HG03469 (cell line): Measurements from ENCODE around the gene CCL27.
A peak's percentile ranks its signal among the peaks of the same experiment; 100 is the strongest.

Experiments
- ATAC-seq: cut with Tn5 transposase; IDR thresholded peaks from one replicate; pipeline ENCODE4 v1.9.1; 2021; ENCODE audit warnings: mild to moderate bottlenecking, moderate library complexity, moderate number of reproducible peaks; ENCODE audit not compliant: unreplicated experiment

The CCL27 gene

DNA sequence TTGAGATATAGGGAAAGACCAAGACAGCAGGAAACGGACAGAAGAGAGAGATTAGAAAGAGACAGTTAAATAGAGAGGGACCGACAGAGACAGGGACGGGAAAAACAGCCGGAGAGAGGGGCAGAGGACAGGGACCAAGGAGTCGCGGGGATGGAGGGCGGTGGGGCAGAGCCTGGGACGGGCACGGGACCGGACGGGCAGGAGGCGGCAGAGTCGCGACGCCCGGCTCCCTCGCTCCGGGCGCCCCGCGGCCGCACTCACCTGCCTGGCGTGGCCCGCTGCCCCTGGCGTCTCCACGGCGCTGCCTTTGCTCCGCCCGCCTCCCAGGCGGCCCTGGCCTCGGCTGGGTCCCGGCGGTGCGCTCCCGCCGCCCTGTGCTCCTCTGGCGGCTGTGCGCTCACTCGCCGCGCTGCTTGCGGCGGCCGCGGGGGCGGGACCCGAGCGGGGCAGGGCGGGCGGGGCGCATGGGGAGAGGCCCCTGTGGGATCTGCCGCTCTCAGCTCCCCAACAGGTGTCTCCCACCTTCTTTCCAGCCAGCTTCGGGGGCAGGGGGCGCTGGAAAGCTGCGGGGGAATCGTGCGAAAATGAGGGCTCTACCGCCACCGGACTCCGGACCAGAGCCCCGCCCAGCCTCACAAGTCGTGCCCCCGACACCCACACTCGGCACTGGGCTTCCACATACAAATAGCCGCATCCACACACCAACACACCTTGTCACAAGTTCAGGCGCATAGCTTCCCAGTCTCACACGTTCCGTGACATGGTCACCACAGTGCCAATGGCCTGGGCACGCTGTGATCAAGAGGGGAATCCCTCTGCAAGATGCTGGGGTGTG lies 33.6 kb downstream of the CCL27 start, which contains the start of gene ARID3C:
Gene ARID3C, minus strand, starts transcription at position 411 of the 835 bp plus-strand sequence. CDS start 1,052 bp downstream, outside the sequence.
- ATAC-seq: no peak

DNA sequence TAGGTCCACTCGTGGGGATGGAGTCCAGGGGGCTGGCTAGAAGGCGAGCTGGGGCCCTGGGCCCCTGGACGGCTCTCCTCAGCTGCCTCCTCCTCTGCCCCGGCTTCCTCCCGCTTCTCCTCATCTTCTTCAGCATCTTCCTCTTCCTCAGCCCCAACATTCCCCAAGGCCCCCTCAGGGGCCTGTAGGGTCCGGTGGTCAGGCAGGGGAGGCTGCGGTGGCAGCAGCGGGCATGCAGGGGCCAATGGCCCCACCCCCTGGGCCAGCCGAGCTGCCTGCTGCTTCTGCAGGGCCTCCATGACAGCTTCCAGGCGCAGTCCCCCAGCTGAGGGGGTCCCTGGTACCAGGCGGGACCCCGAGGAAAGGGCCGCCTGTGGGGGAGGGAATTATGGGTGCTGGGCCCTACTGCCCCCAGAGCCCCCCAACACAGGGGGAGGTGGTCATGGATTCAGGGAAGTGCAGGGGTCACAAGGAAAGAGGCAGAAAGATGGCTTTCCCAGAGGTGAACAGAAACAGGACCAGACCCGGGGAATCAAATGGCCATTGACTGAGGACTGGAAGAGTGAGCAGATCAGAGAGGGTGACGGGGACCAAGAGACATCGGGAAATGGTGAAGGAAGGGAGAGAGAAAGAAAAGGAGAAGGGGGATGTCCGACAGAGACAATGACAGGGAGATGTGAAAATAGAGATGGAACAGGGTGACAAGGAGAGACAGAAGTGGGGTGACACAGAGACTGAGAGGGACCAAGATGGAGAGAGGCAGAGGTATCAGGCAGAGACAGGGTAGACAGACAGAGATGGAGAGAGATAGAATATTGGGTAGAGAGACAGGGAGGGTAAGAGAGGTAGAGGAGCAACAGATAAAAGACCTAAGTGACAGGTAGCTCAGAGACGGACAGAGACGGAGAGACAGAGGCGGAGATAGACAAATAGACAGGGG lies 34.5 kb downstream of the CCL27 start:
- no peak for ATAC-seq

DNA sequence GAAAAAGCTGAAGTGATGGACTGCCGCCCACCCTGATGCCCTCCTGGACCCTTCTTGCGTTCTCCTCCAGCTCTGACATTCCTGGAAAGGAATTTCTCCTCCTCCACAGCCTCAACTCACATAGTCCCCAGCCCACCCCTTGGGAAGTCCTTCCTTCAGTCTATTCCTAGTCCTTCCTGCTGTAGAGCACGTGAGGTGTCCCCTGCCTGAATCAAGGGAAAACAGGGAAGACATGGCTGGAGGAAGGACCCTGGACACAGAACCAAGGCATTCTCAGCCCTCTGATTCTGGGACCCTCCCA lies 37.3 kb downstream of the CCL27 start:
- no peak for ATAC-seq

DNA sequence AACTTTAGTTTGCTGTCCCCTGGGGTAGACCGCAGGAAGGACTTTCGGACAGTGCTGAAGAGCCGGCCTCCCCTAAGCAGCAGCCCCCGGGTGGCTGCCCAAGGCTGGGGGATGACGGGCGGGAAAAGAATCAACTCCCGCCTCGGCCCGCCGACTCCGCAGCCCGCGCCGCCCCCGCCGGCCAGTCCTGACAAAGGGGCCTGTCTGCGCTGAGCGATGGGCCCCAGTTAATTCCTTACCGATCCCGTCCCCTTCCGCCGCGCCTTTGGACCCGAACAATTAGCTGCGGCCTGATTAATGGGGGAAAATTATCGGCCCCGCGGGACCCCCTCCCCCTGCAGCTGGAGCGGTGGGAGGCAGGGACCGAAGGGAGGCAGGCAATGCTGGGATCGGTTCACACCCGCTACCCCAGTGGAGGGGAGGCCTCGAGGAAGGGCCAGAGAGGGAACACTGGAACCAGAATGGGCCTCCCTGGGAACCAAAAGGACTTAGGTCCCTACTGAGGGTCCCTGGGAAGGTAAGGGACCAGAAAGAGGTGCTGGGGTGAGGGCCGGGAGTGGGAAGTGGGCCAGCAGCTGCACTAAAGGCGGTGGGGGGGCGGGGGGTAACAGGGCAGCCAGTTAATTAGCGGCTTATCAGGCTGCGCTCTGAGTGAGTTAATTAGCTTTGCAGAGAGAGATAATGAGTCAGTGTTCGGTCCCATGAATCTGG lies 37.8 kb downstream of the CCL27 start:
- no peak for ATAC-seq

DNA sequence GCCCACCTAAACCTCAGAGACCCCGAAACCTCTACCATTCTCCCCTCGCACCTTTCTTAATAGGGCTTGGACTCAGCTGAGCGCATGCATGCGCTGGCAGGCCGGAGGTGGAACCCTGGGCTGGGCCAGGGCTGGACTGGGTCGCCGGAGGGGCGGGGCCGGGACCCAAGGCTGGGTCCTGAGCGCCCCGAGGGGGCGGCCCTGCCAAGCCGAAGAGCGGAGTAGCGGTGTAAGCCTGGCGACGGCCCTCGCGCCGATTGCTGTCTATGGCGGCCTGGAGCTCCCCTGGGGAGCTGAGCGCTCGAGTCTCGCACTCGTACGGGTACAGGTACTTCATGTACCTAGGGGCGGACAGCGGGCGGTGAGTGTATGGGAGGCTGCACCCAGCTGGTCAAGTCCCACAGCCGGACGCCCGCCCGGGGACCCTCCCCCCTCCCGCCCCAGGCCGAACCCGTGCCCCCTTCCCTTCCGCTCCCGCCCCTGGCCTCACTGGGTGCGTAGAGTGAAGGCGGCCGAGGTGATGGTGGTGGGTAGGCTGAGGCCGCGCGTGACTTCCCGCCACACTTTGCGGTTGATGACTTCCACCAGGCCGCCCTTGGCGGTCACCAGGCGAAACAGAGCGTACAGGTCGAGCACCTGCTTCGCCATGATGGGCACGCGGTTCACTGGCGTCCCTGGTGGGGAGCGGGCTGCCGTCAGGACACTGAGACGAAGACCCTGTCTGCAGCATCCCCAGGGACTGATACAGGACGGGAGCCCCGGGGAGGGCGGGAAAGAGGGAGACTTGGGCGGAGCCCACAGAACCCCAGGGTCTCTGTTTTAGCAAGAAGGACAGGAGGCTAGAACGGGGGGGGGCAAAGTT lies 38.9 kb downstream of the CCL27 start:
- ATAC-seq: no peak

DNA sequence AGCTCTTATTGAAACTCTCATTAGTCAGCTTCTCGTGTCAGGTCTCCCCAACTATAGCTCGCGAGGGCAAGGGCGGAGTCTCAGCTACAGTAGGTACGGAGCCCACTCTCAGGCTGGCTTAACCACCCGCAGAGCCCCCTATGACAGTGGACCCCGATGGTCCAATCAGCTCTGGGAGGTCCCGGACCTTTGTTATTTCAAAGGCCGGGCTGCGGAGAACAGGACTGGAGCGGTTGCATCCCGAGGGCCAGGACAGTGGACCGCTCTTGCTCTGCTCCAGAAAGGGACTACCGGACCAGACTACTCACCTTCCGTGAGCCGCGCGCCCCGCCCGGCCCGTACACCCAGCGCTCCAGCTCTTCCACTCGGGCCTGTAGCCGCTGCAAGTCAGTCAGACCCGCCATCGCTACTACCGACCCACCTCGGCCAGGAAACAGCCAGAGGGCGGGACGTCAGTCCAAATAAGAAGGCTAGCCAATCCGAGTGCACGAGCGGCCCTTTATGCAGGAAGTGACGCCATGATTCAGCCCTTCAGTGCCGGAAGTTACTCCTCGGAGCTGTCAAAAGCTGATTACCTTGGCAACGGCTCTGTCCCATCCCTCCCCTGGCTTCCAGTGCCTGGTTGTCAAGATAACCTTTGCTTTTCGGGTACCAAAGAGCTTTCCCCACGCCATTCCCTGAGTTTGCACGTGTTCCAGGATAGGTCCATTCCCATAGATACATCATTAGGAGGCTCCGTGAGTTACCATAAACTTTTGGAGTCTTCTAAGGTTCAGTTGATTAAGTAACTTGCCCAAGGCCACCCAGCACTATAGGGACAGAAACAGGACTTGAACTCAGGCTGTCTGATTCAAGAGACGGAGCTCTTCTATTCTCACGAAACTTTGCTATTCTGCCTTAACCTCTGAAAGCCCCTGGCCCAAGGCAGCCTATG lies 42.1 kb downstream of the CCL27 start, which contains the start of gene DCTN3:
Gene DCTN3, minus strand, starts transcription at position 435 of the 934 bp plus-strand sequence. Its CDS starts 31 bp downstream, at position 404.
- ATAC-seq: peak; percentile 93

DNA sequence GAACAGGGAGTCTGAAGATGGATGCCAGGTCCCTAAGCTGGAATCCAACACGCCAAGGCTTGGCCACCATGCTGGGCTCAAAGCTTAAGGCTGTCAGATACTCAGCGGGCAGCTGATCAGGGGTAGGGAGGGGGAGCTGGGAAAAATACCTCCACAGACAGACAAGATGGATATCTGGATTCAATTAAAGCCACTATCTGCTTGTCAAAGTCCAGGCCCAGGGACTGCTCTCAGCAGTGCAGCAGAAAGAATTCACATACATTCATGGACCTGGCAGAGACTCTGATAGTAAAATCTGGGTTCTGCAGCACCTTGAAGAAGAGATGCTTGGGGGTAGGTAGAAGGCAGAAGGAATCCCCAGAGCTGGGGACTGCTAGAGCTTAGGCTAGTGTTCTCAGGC lies 47.3 kb downstream of the CCL27 start:
- ATAC-seq: no peak

DNA sequence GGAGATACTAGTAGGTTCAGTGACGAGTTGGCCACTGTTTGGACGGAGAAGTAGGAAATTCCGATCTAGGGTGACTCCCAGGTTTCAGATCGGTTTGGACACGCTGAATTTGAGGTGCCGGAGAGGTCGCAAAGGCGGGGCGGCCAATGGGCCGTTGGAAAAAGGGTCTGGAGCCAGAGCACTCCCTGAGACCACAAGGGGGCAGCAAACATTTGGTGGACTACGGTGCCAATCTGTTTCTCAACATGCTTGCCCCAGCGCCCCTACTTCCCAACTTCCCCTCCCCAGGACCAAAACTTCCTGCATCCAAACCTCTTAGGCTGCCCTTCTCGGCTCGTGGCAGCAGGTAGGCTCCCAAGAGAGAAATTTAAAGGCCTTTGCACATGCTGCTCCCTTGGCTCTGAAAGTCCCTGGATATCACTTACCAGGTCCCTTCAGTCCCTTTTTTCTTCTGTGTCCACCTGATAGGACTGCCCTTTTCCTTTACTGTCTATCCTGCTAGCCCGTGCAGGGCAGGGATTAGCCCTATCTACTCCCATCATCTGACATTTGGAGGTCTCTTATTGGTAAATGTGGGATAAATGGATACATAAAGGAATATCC lies 49.6 kb downstream of the CCL27 start:
- no peak for ATAC-seq
